Smooth muscle cell (in vitro differentiated cells): ENCODE measurements around the gene INSIG1. TPM values are rescaled to one million over a fixed set of nuclear protein-coding genes. Genes with fewer than 3 reads are reported as not detected.

ENCODE experiments used
- DNase-seq: peaks from one replicate; lab custom pipeline; 2025; ENCODE audit not compliant: unreplicated experiment; lab: John Stamatoyannopoulos, UW
- H2AFZ ChIP-seq: fragments of 200-600 bp; sonication (generic); 2 replicates; pipeline ENCODE4 v1.6.0; 2016; ENCODE audit warnings: antibody characterized with exemption, low read depth, mild to moderate bottlenecking
- H3F3A ChIP-seq: fragments of 200-600 bp; sonication (generic); 2 replicates; pipeline ENCODE4 v1.6.0; 2017; ENCODE audit warnings: antibody characterized with exemption, low read depth
- H3K27ac ChIP-seq: fragments of 200-600 bp; sonication (generic); 2 replicates; pipeline ENCODE4 v1.5.1; 2016; ENCODE audit warnings: low read depth, mild to moderate bottlenecking
- H3K27me3 ChIP-seq: fragments of 200-600 bp; sonication (generic); 2 replicates; pipeline ENCODE4 v1.6.1; 2016; ENCODE audit warnings: low read depth, mild to moderate bottlenecking
- H3K36me3 ChIP-seq: fragments of 200-600 bp; sonication (generic); 2 replicates; pipeline ENCODE4 v1.5.1; 2016; ENCODE audit warnings: low read depth
- H3K4me1 ChIP-seq: fragments of 200-600 bp; sonication (generic); 2 replicates; pipeline ENCODE4 v1.5.1; 2016; ENCODE audit warnings: low read depth
- H3K4me2 ChIP-seq: fragments of 200-600 bp; sonication (generic); 2 replicates; pipeline ENCODE4 v1.6.0; 2016; ENCODE audit warnings: mild to moderate bottlenecking
- H3K4me3 ChIP-seq: fragments of 200-600 bp; sonication (generic); 2 replicates; pipeline ENCODE4 v1.5.1; 2016; ENCODE audit warnings: mild to moderate bottlenecking
- H3K79me2 ChIP-seq: fragments of 200-600 bp; sonication (generic); 2 replicates; pipeline ENCODE4 v1.6.0; 2016; ENCODE audit warnings: low read depth, mild to moderate bottlenecking
- H3K9ac ChIP-seq: fragments of 200-600 bp; sonication (generic); 2 replicates; pipeline ENCODE4 v1.6.0; 2016; ENCODE audit warnings: low read depth
- H3K9me3 ChIP-seq: fragments of 200-600 bp; sonication (generic); replicated peaks from 2 replicates; pipeline ENCODE4 v1.5.1; 2016; ENCODE audit warnings: low read depth
- H4K20me1 ChIP-seq: fragments of 200-600 bp; sonication (generic); 2 replicates; pipeline ENCODE4 v1.6.0; 2016; ENCODE audit warnings: low read depth
- CTCF ChIP-seq: fragments of 200-600 bp; sonication (generic); IDR thresholded peaks from 2 replicates; pipeline ENCODE4 v1.5.1; 2017; ENCODE audit warnings: borderline replicate concordance, mild to moderate bottlenecking, antibody characterized with exemption; ENCODE audit not compliant: insufficient read depth, poor library complexity, severe bottlenecking
- WGBS: methylation state at CpG from one replicate; pipeline ENCODE4 v1.1.7; 2016; ENCODE audit warnings: low lambda C conversion rate; 5-methylcytosine and 5-hydroxymethylcytosine counted together
- polyA plus RNA-seq: library from polyadenylated mRNA; unstranded; fragments of >200 nt; fragmentation: Nextera tagmentation; extraction: Ambion mirVana; gene quantifications from 2 replicates; pipeline ENCODE4 v1.2.1, GENCODE V29; 2016
- total RNA-seq: library from RNA; depleted of rRNA; stranded (reverse); fragments of >200 nt; gene quantifications from 2 replicates; pipeline ENCODE4 v1.2.3, GENCODE V29; 2014

INSIG1 gene
- total and polyA plus RNA-seq, 2 experiments from 2014 or later = 277 to 302 TPM

GRCh38 chr7:155281398-155281969, 16.2 kb upstream of the INSIG1 start:
- Histone ChIP-seq H3F3A (no peaks in the 10 kb centered on the region), H3K36me3 (no peaks in the 10 kb centered on the region), H3K79me2 (no peaks in the 10 kb centered on the region), H3K9ac (no peak overlapping the region), H2AFZ (no peak overlapping the region), H3K9me3 (no peaks in the 10 kb centered on the region), H3K4me3 (no peak overlapping the region), H4K20me1 (no peaks in the 10 kb centered on the region), H3K4me1 (no peaks in the 10 kb centered on the region), H3K27me3 (no peaks in the 10 kb centered on the region), H3K27ac (no peak overlapping the region), H3K4me2 (no peak overlapping the region)
- 90% methylated on average over 9 of the region's 9 CpGs for WGBS
- TF ChIP-seq CTCF = no peak
- no peak for DNase-seq

- no peaks in the 10 kb centered on the region for H3K27me3 ChIP-seq
- TF ChIP-seq CTCF = no peak
- no peak overlapping the region for H3K27ac ChIP-seq
- H3F3A ChIP-seq = no peaks in the 10 kb centered on the region
- WGBS = 88% methylated on average over 6 of the region's 6 CpGs
- no peaks in the 10 kb centered on the region for H4K20me1 ChIP-seq
- no peak overlapping the region for H3K4me2 ChIP-seq
- no peak overlapping the region for H3K4me3 ChIP-seq
- no peak overlapping the region for H3K9ac ChIP-seq
- no peaks in the 10 kb centered on the region for H3K36me3 ChIP-seq
- no peaks in the 10 kb centered on the region for H3K4me1 ChIP-seq
- H2AFZ ChIP-seq = no peak overlapping the region
- H3K79me2 ChIP-seq = no peaks in the 10 kb centered on the region
- no peak for DNase-seq
- H3K9me3 ChIP-seq = no peaks in the 10 kb centered on the region
These were observed 15.0 kb upstream of the INSIG1 start for GRCh38 chr7:155282671-155283070.

GRCh38 chr7:155283565-155284194, 14.0 kb upstream of the INSIG1 start:
- Histone ChIP-seq H2AFZ (no peak overlapping the region), H3F3A (no peaks in the 10 kb centered on the region), H3K36me3 (no peaks in the 10 kb centered on the region), H3K9ac (no peak overlapping the region), H3K4me3 (no peak overlapping the region), H3K4me1 (no peaks in the 10 kb centered on the region), H3K27ac (no peak overlapping the region), H4K20me1 (no peaks in the 10 kb centered on the region), H3K27me3 (no peaks in the 10 kb centered on the region), H3K9me3 (no peaks in the 10 kb centered on the region), H3K4me2 (no peak overlapping the region), H3K79me2 (no peaks in the 10 kb centered on the region)
- 55% methylated on average over 2 of the region's 2 CpGs for WGBS
- no peak for DNase-seq
- TF ChIP-seq CTCF = no peak
